Peyer's patch (tissue), 4 donors: ENCODE data around the gene B4GALNT2. TPM values are rescaled to one million over a fixed set of nuclear protein-coding genes. Genes with fewer than 3 reads are reported as not detected.
"Not testable (repeated sequence)": the region's sequence is repeated elsewhere in the genome, so short reads cannot be mapped to it uniquely, and the experiment has no call there.

Source experiments
- DNase-seq, 3 donors: peaks; one replicate each; pipeline ENCODE4 v3.0.0-alpha.2; 2017 to 2019
- H3K27ac ChIP-seq, 4 donors: fragments of 200-600 bp; sonication (generic); one replicate each; pipeline ENCODE4 v1.5.1; 2016 to 2019
- H3K27me3 ChIP-seq, 2 donors: fragments of 200-600 bp; sonication (generic); one replicate each; pipeline ENCODE4 v1.5.1; 2019
- H3K36me3 ChIP-seq, 3 donors: fragments of 200-600 bp; sonication (generic); one replicate each; pipeline ENCODE4 v1.5.1; 2016 to 2019
- H3K4me1 ChIP-seq, 4 donors: fragments of 200-600 bp; sonication (generic); one replicate each; pipeline ENCODE4 v1.5.1; 2016 to 2019
- H3K4me3 ChIP-seq, 4 donors: fragments of 200-600 bp; sonication (generic); 1 replicate in 3 of 4; 2 replicates in 1 of 4; pipeline ENCODE4 v1.5.1; 2016 to 2019; ENCODE audit warnings: mild to moderate bottlenecking in 1 of 4
- H3K9me3 ChIP-seq, 4 donors: fragments of 200-600 bp; sonication (generic); one replicate each; pipeline ENCODE4 v1.5.1; 2016 to 2019; ENCODE audit warnings: mild to moderate bottlenecking in 1 of 4
- CTCF ChIP-seq, 6 experiments: fragments of 450-650 bp in 4 of 6; fragments of 200-600 bp in 2 of 6; sonication (generic) in 1 of 6; IDR thresholded peaks; one replicate each; pipeline ENCODE4 v1.5.1; 2017 to 2019; ENCODE audit warnings: antibody characterized with exemption in 6 of 6, mild to moderate bottlenecking in 3 of 6, moderate library complexity in 1 of 6
- POLR2A ChIP-seq, 2 donors: fragments of 450-650 bp; IDR thresholded peaks; one replicate each; pipeline ENCODE4 v1.5.1; 2017; ENCODE audit warnings: antibody characterized with exemption in 2 of 2, mild to moderate bottlenecking in 2 of 2, moderate library complexity in 2 of 2
- total RNA-seq, 4 donors: library from RNA; depleted of rRNA; stranded (reverse); fragments of >200 nt; gene quantifications; one replicate each; pipeline ENCODE4 v1.1.0, GENCODE V29; 2016

The B4GALNT2 gene
- total RNA-seq, 4 donors from 2014 or later = 0.83 to 11.2 (median 7.5) TPM

DNA sequence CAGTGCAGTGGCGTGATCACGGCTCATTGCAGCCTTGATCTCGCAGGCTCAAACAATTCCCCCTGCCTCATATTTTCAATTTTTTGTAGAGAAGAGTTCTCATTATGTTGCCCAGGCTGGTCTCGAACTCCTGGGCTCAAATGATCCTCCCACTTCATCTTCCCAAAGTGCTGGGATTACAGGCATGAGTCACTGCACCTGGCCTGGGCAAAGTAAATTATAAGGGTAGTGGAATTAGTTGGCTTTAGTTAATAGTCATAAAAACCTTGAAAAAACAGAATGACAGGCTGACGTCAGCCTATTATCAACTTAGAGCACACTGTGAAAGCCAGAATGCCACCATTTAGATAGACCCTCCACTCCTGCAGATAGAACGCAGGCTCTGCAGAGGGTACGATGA, 43.5 kb upstream of the B4GALNT2 start:
- Histone ChIP-seq H3K9me3 (no peaks in the 10 kb centered on the region), H3K4me1 (no peaks in the 10 kb centered on the region), H3K27ac (no peak overlapping the region), H3K4me3 (no peak overlapping the region), H3K36me3 (no peaks in the 10 kb centered on the region), H3K27me3 (no peaks in the 10 kb centered on the region)
- no peak for TF ChIP-seq POLR2A (IDR thresholded peaks at IDR 0.05)
- no peak for TF ChIP-seq CTCF (IDR thresholded peaks at IDR 0.05)
- DNase-seq = peak in 1 of 3 donors; percentile 39

- Histone ChIP-seq H3K27me3 (no peaks in the 10 kb centered on the region), H3K4me3 (no peak overlapping the region), H3K36me3 (no peaks in the 10 kb centered on the region), H3K4me1 (no peaks in the 10 kb centered on the region), H3K9me3 (no peaks in the 10 kb centered on the region), H3K27ac (no peak overlapping the region)
- DNase-seq = peak in 1 of 3 donors; percentile 38
- TF ChIP-seq POLR2A (IDR thresholded peaks at IDR 0.05) (no peak), CTCF (IDR thresholded peaks at IDR 0.05) (no peak)
Measured at GRCh38 chr17:49090878-49091594, 41.5 kb upstream of the B4GALNT2 start.

DNA sequence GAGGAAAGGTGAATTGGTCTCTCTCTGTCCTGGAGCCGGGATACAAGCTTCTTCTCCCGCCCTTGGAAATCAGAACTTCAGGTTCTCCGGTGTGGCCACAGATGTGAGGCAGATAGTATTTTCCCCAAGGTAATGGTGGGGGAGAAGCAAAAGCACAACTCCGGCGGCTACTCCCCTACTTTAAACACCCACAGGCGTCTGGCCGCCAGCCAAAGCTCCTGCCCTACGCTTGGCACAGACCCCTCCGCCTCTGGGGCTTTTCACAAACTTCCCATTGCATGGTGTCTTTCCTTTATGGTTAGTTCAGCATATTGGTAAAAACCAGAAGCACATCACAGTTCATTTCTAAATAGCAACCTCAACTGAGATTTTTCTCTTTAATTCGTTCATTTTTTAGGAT, 39.4 kb upstream of the B4GALNT2 start:
- no peaks in the 10 kb centered on the region for H3K4me1 ChIP-seq

DNA sequence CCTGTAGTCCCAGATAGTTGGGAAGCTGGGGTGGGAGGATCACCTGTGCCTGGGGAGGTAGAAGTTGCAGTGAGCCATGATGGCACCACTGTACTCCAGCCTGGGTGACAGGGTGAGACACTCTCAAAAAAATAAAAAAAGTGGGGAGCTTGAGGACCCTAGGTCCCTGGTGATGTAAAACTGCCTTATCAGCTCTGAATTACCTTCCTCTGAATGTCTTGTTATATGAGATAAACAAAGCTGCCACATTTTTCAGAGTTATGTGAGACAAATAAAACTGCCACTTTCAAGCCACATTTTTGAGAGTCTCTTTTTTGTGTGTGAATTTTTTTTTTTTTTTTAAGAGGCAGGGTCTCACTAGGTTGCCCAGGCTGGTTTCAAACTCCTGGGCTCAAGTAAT, 32.0 kb upstream of the B4GALNT2 start:
- peak overlapping the region in 1 of 4 donors; percentile 43 for H3K27ac ChIP-seq
- H3K4me3 ChIP-seq = no peak overlapping the region
- no peaks in the 10 kb centered on the region for H3K27me3 ChIP-seq
- H3K36me3 ChIP-seq = no peaks in the 10 kb centered on the region
- no peaks in the 10 kb centered on the region for H3K9me3 ChIP-seq
- no peak for DNase-seq
- no peak for TF ChIP-seq CTCF (IDR thresholded peaks at IDR 0.05)
- TF ChIP-seq POLR2A (IDR thresholded peaks at IDR 0.05) = no peak
- H3K4me1 ChIP-seq = no peaks in the 10 kb centered on the region

More for the DNA sequence above, 39.4 kb upstream of the B4GALNT2 start:
- DNase-seq = no peak
- Histone ChIP-seq H3K9me3 (no peaks in the 10 kb centered on the region), H3K4me3 (no peak overlapping the region), H3K27me3 (no peaks in the 10 kb centered on the region), H3K27ac (no peak overlapping the region), H3K36me3 (no peaks in the 10 kb centered on the region)
- TF ChIP-seq CTCF (IDR thresholded peaks at IDR 0.05) (no peak), POLR2A (IDR thresholded peaks at IDR 0.05) (no peak)

DNA sequence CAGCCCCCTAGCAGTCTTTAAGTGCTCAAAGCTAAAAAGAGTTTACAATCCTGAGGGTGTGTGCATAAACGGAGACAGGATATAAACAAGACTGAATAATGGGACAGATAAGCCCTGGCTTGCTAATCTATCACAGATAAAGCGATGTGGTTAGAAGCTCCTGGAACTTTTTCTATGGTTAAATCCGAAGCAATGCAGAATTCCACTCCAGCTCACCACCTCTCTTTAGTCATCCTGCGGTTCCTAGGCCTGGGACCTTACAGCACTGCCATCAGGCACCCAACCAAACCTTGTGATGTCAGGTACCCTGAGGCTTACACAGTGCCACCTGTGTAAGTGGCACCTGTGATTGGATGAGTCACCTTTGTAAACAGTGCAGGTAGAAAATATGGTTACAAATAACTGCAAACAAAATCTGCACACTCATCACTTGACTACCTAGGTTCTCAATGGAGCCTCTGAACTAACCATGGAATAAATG, 31.5 kb upstream of the B4GALNT2 start:
- no peaks in the 10 kb centered on the region for H3K4me1 ChIP-seq
- DNase-seq = peak in 1 of 3 donors; percentile 52
- no peaks in the 10 kb centered on the region for H3K9me3 ChIP-seq
- TF ChIP-seq POLR2A (IDR thresholded peaks at IDR 0.05) = no peak
- TF ChIP-seq CTCF (IDR thresholded peaks at IDR 0.05) = no peak
- H3K27ac ChIP-seq = peak overlapping the region in 1 of 4 donors; percentile 43
- no peaks in the 10 kb centered on the region for H3K27me3 ChIP-seq
- no peaks in the 10 kb centered on the region for H3K36me3 ChIP-seq
- no peak overlapping the region for H3K4me3 ChIP-seq

DNA sequence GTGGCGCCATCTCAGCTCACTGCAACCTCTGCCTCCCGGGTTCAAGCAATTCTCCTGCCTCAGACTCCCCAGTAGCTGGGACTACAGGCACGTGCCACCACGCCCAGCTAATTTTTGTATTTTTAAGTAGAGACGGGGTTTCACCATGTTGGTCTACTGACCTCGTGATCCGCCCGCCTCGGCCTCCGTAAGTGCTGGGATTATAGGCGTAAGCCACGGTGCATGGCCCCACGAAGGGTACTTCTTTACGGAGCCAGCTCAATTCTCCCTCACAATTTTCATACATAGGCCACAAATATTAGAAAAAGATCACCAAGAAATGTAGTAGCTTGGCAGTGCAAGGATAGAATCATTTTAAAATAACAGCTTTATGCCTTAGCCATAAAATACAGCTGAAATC, 29.2 kb upstream of the B4GALNT2 start:
- not testable (repeated sequence) for H3K27me3 ChIP-seq, H3K4me3 ChIP-seq, H3K9me3 ChIP-seq, H3K36me3 ChIP-seq, H3K4me1 ChIP-seq, H3K27ac ChIP-seq, DNase-seq
